GM23338 (cell line): ENCODE data around the gene KLHL17.

Source experiments
- CTCF ChIP-seq, 2 experiments: fragments of 200-600 bp in 1 of 2; sonication (generic) in 1 of 2; conservative IDR thresholded peaks; 2 replicates each; pipeline versions ENCODE4 v1.5.1 to v1.6.1; 2016 to 2017; ENCODE audit warnings: antibody characterized with exemption in 2 of 2, low read depth in 2 of 2, mild to moderate bottlenecking in 2 of 2, moderate library complexity in 1 of 2
- EZH2 ChIP-seq: fragments of 200-600 bp; sonication (generic); IDR thresholded peaks from one replicate; pipeline ENCODE4 v1.8.0; 2017; ENCODE audit warnings: antibody characterized with exemption, mild to moderate bottlenecking, low read depth; ENCODE audit not compliant: unreplicated experiment
- NANOG ChIP-seq: IDR thresholded peaks from 2 replicates; pipeline ENCODE4 v1.6.1; 2016; ENCODE audit warnings: antibody characterized with exemption, borderline replicate concordance
- POLR2AphosphoS5 ChIP-seq: IDR thresholded peaks from 2 replicates; pipeline ENCODE4 v1.6.1; 2016; ENCODE audit warnings: antibody characterized with exemption, low read depth
- REST ChIP-seq: IDR thresholded peaks from one replicate; pipeline ENCODE4 v1.6.1; 2018; ENCODE audit warnings: antibody characterized with exemption; ENCODE audit not compliant: unreplicated experiment
- ZNF114 ChIP-seq: fragments of 250-450 bp; sonication (Bioruptor Pico); IDR thresholded peaks from 2 replicates; pipeline ENCODE4 v1.5.0; 2020; ENCODE audit warnings: mild to moderate bottlenecking, moderate library complexity

GRCh38 chr1:961132-961669 is 817 bp downstream of the KLHL17 start:
- TF ChIP-seq CTCF (conservative IDR thresholded peaks at IDR 0.05; ENCODE audit: low read depth in 2 of 2), result no peak
- no peak for TF ChIP-seq EZH2
- no peak for TF ChIP-seq REST
- TF ChIP-seq NANOG, result no peak
- no peak for TF ChIP-seq POLR2AphosphoS5
- no peak for TF ChIP-seq ZNF114 (CRISPR knock-in tag)
